Karpas-422 (cell line): ENCODE measurements around the gene ZFHX3. TPM values are rescaled to one million over a fixed set of nuclear protein-coding genes. Genes with fewer than 3 reads are reported as not detected.

Experiments
- DNase-seq: peaks from one replicate; pipeline ENCODE4 v3.0.0-alpha.2; 2015
- H2AFZ ChIP-seq: fragments of 200-600 bp; sonication (generic); 2 replicates; pipeline ENCODE4 v1.6.1; 2014; ENCODE audit warnings: antibody characterized with exemption, low read length, mixed read lengths
- H3K27ac ChIP-seq: fragments of 200-600 bp; sonication (generic); 2 replicates; pipeline ENCODE4 v1.5.1; 2014; ENCODE audit warnings: mild to moderate bottlenecking, low read length, moderate library complexity
- H3K27me3 ChIP-seq: fragments of 200-600 bp; sonication (generic); 2 replicates; pipeline ENCODE4 v1.6.1; 2014; ENCODE audit warnings: low read length, mixed read lengths
- H3K36me3 ChIP-seq: fragments of 200-600 bp; sonication (generic); 2 replicates; pipeline ENCODE4 v1.6.1; 2014; ENCODE audit warnings: low read length, mixed read lengths; ENCODE audit not compliant: insufficient read depth
- H3K4me1 ChIP-seq: fragments of 200-600 bp; sonication (generic); 2 replicates; pipeline ENCODE4 v1.6.1; 2014; ENCODE audit warnings: mild to moderate bottlenecking, low read length, mixed read lengths
- H3K4me2 ChIP-seq: fragments of 200-600 bp; sonication (generic); 2 replicates; pipeline ENCODE4 v1.6.1; 2014; ENCODE audit warnings: low read length, low read depth, mild to moderate bottlenecking; ENCODE audit not compliant: poor library complexity, severe bottlenecking
- H3K4me3 ChIP-seq: fragments of 200-600 bp; sonication (generic); 2 replicates; pipeline ENCODE4 v1.5.1; 2014; ENCODE audit warnings: mild to moderate bottlenecking, antibody characterized with exemption, low read length, mixed read lengths
- H3K79me2 ChIP-seq: fragments of 200-600 bp; sonication (generic); 2 replicates; pipeline ENCODE4 v1.6.1; 2014; ENCODE audit warnings: mild to moderate bottlenecking, low read length, mixed read lengths
- H3K9ac ChIP-seq: fragments of 200-600 bp; sonication (generic); 2 replicates; pipeline ENCODE4 v1.6.0; 2014; ENCODE audit warnings: low read length
- H3K9me2 ChIP-seq: fragments of 200-600 bp; sonication (generic), shearing (Covaris generic); replicated peaks from 2 replicates; pipeline ENCODE4 v1.6.0; 2014; ENCODE audit warnings: mild to moderate bottlenecking, low read length, moderate library complexity; ENCODE audit not compliant: insufficient read depth
- H3K9me3 ChIP-seq: fragments of 300-700, 200-600 bp; sonication (generic); 2 replicates; pipeline ENCODE4 v1.6.1; 2014; ENCODE audit warnings: low read length, mixed read lengths
- H4K20me1 ChIP-seq: fragments of 200-600 bp; sonication (generic); 2 replicates; pipeline ENCODE4 v1.6.1; 2014; ENCODE audit warnings: mild to moderate bottlenecking, antibody characterized with exemption, low read length, low read depth; ENCODE audit not compliant: insufficient read depth
- total RNA-seq: library from RNA; depleted of rRNA; stranded (reverse); fragments of >200 nt; shearing (Covaris generic); gene quantifications from 2 replicates; pipeline ENCODE4 v1.2.3, GENCODE V29; 2014; ENCODE audit warnings: low replicate concordance

The ZFHX3 gene
- total RNA-seq, 1 experiment from 2014 or later = 0.67 TPM

DNA sequence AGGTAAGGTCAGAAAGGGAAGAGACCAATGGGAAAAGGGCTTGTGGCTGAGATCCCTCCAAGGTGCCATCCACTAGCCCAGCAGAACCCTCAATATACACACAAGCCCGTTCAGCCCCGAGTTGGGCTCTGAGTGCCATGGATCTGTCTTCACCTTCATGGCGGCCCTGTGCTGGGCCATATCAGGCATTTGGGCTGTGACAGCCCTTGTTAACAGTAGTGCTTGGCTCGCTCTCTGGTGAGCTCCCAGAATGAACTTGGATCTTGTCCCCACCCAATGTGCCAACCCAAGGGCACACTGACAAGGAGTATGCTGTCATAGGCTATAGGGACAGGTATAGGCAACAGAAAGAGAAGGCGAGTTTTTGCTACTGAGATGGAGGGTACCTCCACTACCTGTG lies 182.7 kb downstream of the ZFHX3 start:
- Histone ChIP-seq H4K20me1 (no peaks in the 10 kb centered on the region), H3K9ac (no peak overlapping the region), H3K27me3 (no peaks in the 10 kb centered on the region), H3K27ac (no peak overlapping the region), H3K4me2 (no peak overlapping the region), H3K9me3 (no peaks in the 10 kb centered on the region), H3K4me3 (no peak overlapping the region), H3K36me3 (no peaks in the 10 kb centered on the region), H3K9me2 (no peaks in the 10 kb centered on the region), H3K4me1 (no peaks in the 10 kb centered on the region), H3K79me2 (no peaks in the 10 kb centered on the region), H2AFZ (no peak overlapping the region)
- DNase-seq = no peak

DNA sequence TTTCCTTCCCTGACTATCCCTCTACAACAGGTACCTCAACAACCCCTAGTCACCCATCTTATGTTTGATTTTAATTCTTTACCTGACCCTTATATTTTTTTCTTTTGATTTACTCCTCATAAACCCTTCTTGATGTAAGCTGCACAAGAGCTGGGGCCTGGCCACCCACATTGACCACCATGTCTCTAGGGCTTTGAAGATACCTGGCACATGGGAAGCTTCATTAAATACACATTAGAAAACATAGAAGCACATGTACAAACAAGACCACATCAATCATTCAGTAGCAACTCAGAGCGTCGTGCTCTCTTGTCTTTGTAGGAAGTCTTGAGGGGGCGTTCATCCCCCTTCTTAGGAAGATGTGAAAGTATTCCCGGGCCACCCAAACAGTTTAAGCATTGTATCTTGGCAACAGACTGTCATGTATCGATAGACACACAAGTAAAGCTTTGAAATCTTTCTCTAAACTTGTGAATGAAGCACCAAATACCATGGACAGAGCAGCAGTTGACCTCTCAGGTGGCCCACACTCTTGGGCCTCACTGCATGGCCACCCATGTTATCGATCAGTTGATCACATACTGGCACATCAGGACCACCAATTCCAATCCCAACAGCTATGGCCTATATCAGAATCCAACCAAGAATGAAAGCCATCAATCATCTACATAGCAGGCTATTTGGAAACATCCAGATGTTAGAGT lies 183.6 kb downstream of the ZFHX3 start:
- no peaks in the 10 kb centered on the region for H4K20me1 ChIP-seq
- H3K9ac ChIP-seq = no peak overlapping the region
- H3K36me3 ChIP-seq = no peaks in the 10 kb centered on the region
- DNase-seq = no peak
- H2AFZ ChIP-seq = no peak overlapping the region
- H3K4me3 ChIP-seq = no peak overlapping the region
- H3K27me3 ChIP-seq = no peaks in the 10 kb centered on the region
- H3K79me2 ChIP-seq = no peaks in the 10 kb centered on the region
- H3K27ac ChIP-seq = no peak overlapping the region
- no peaks in the 10 kb centered on the region for H3K4me1 ChIP-seq
- no peak overlapping the region for H3K4me2 ChIP-seq
- H3K9me2 ChIP-seq = no peaks in the 10 kb centered on the region
- no peaks in the 10 kb centered on the region for H3K9me3 ChIP-seq

DNA sequence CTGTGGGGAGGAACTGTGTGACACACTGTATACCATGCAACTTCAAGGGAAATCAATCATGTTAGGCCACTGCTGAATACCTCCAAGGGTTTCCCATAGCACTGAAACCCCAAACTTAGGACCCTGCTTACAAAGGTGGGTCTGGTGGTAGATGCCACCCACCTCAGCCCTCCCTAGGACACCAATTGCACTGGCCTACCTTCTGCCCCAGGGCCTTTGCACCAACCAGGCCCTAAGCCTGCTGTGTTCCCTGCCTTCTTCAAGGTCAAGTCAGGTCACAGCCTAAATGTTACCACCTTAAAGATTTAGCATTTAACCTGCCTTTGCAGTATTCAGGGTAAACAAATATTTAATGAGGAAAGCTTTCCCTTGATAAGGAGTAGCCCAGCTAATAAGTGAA lies 185.8 kb downstream of the ZFHX3 start:
- no peaks in the 10 kb centered on the region for H3K27me3 ChIP-seq
- H3K4me1 ChIP-seq = no peaks in the 10 kb centered on the region
- no peak overlapping the region for H3K4me2 ChIP-seq
- H4K20me1 ChIP-seq = no peaks in the 10 kb centered on the region
- H2AFZ ChIP-seq = no peak overlapping the region
- no peak overlapping the region for H3K4me3 ChIP-seq
- no peaks in the 10 kb centered on the region for H3K9me3 ChIP-seq
- no peaks in the 10 kb centered on the region for H3K79me2 ChIP-seq
- H3K9me2 ChIP-seq = no peaks in the 10 kb centered on the region
- no peak overlapping the region for H3K27ac ChIP-seq
- H3K36me3 ChIP-seq = no peaks in the 10 kb centered on the region
- H3K9ac ChIP-seq = no peak overlapping the region
- no peak for DNase-seq

DNA sequence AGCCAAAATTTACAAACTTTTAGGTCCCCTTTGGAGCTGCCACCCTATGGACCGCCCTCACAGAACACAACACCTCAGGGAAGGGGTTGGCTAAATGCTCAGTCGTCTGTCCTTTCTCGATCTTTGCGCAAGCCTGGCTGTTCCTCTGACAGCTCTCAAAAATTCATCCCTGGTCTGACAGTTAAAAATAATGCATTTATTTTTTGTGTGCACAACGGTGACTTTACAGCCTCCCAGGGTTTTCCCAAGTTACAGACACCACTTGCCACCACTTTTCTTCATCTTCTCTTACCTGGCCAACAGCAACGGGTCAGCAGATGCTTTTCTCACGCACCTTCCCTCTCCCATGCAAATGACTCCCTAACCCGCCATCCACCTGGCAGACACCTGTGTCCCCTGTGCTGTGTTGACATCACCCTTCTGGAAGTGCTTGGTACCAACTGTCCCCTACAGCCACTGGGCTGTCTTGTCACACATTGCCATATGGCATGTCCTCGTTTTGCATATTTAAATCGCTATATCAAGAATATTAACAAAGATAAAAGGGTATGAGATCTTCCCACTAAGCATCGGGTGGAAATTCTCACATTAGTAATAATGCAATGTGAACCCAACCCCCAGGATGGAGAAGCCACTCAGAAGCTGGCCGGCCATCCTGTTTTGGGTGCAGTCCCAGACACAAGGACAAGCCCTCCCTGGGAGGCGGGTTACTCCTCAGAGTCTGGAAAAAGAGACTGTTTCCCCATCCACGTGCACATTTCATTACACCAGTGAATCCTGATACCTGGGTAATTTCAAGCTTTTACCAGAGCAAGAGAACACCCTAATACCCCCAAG lies 187.0 kb downstream of the ZFHX3 start:
- Histone ChIP-seq H3K9ac (no peak overlapping the region), H2AFZ (no peak overlapping the region), H3K27me3 (no peaks in the 10 kb centered on the region), H3K4me3 (no peak overlapping the region), H3K4me1 (no peaks in the 10 kb centered on the region), H3K79me2 (no peaks in the 10 kb centered on the region), H3K36me3 (no peaks in the 10 kb centered on the region), H3K9me3 (no peaks in the 10 kb centered on the region), H4K20me1 (no peaks in the 10 kb centered on the region), H3K27ac (no peak overlapping the region), H3K4me2 (no peak overlapping the region), H3K9me2 (no peaks in the 10 kb centered on the region)
- DNase-seq = no peak

- H3K79me2 ChIP-seq = no peaks in the 10 kb centered on the region
- H3K4me2 ChIP-seq = no peak overlapping the region
- no peak overlapping the region for H2AFZ ChIP-seq
- H4K20me1 ChIP-seq = no peaks in the 10 kb centered on the region
- no peak overlapping the region for H3K4me3 ChIP-seq
- H3K4me1 ChIP-seq = no peaks in the 10 kb centered on the region
- no peaks in the 10 kb centered on the region for H3K27me3 ChIP-seq
- no peak overlapping the region for H3K9ac ChIP-seq
- no peaks in the 10 kb centered on the region for H3K9me3 ChIP-seq
- H3K27ac ChIP-seq = no peak overlapping the region
- H3K9me2 ChIP-seq = no peaks in the 10 kb centered on the region
- DNase-seq = no peak
- H3K36me3 ChIP-seq = no peaks in the 10 kb centered on the region
These were observed 188.3 kb downstream of the ZFHX3 start for GRCh38 chr16:72859581-72859980.

GRCh38 chr16:72858665-72859493 lies 189.0 kb downstream of the ZFHX3 start:
- H3K4me1 ChIP-seq = peaks cover under 1% of the 10 kb centered on the region
- H3K9ac ChIP-seq = no peak overlapping the region

GRCh38 chr16:72857834-72858664 lies 189.9 kb downstream of the ZFHX3 start:
- Histone ChIP-seq H3K4me2 (no peak overlapping the region), H4K20me1 (no peaks in the 10 kb centered on the region), H3K9ac (no peak overlapping the region), H3K27ac (no peak overlapping the region), H2AFZ (no peak overlapping the region), H3K4me3 (no peak overlapping the region), H3K9me2 (no peaks in the 10 kb centered on the region), H3K36me3 (no peaks in the 10 kb centered on the region), H3K27me3 (no peaks in the 10 kb centered on the region), H3K79me2 (no peaks in the 10 kb centered on the region), H3K9me3 (no peaks in the 10 kb centered on the region), H3K4me1 (peaks cover 7% of the 10 kb centered on the region)
- DNase-seq = no peak

More at GRCh38 chr16:72858665-72859493, 189.0 kb downstream of the ZFHX3 start:
- no peak overlapping the region for H3K27ac ChIP-seq
- no peak overlapping the region for H3K4me2 ChIP-seq
- no peaks in the 10 kb centered on the region for H3K27me3 ChIP-seq
- no peak overlapping the region for H2AFZ ChIP-seq
- H3K9me2 ChIP-seq = no peaks in the 10 kb centered on the region
- H3K9me3 ChIP-seq = no peaks in the 10 kb centered on the region
- no peak overlapping the region for H3K4me3 ChIP-seq
- DNase-seq = no peak
- no peaks in the 10 kb centered on the region for H3K79me2 ChIP-seq
- no peaks in the 10 kb centered on the region for H4K20me1 ChIP-seq
- H3K36me3 ChIP-seq = no peaks in the 10 kb centered on the region
